GM10248 (cell line): Measurements from ENCODE around the gene DRC3.

ENCODE experiments used
- CTCF ChIA-PET: fragments of 300-600 bp; sonication (Branson Sonifier 250); formaldehyde crosslinking; extraction: SDS; loops from one replicate; lab custom pipeline; 2021; ENCODE audit warnings: antibody characterized with exemption; lab: Yijun Ruan, JAX
- POLR2A ChIA-PET: fragments of 350-650 bp; sonication (Branson Sonifier 250); formaldehyde crosslinking; extraction: SDS; loops from one replicate; lab custom pipeline; 2020; ENCODE audit warnings: antibody characterized with exemption; lab: Yijun Ruan, JAX
- DNase-seq: peaks from one replicate; pipeline ENCODE4 v3.0.0; 2012; ENCODE audit errors: extremely low spot score
- CTCF ChIP-seq: IDR thresholded peaks from 2 replicates; pipeline ENCODE4 v1.5.1; 2012; ENCODE audit warnings: mild to moderate bottlenecking, low read depth; ENCODE audit errors: extremely low read depth, missing control alignments, control extremely low read depth

DRC3 gene

GRCh38 chr17:18008496-18009268 lies 36.0 kb downstream of the DRC3 start:
- DNase-seq: no peak
- ChIA-PET POLR2A (no interaction called here), CTCF (interaction anchor here (0.9 to 2.9 kb wide), 2 partner anchors 17 to 25 kb away, joined by 4 to 7 read pairs; no protein-coding TSS in a partner anchor)
- no peak for TF ChIP-seq CTCF

DNA sequence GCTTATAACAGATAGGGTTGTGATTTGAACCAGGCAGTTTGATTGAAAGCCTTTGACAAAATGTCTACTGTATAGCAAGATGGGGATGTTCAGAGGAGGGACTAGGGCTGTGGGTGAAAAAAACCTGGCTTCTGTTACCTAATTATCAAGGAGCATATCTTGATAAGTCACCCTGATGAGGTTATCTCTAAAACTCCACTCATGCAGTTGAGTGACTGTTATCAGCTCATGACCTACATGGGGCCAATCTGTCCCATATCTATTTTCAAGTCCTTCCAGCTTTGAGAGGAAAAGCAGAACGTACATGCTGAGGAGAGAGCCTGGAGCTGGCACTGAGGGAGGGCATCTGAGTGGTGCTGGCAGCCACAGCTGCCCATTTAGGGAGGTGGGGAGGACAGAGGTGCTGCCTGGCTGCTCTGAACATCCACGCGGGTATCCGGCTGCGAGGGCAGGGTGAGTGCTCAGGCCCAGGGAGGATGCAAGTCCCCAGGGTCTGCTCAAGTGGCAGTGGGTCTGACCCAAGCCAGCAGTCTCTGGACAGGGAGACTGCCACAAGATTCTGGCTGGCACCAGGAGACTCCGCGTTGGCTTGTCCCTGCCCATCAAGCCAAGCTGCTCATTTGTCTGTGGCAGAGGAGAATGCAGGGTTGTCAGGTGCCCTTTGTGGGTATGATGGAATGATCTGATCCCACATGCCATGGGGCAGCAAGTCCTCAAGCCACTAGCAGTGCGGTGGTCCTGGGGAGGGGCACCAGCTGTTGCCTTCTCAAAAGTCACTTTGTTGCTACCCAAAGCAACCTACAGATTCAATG lies 37.2 kb downstream of the DRC3 start:
- ChIA-PET CTCF (no interaction called here), POLR2A (interaction anchor here (0.6 kb wide), 1 partner anchor 23 kb away, joined by 3 read pairs; no protein-coding TSS in a partner anchor)
- no peak for TF ChIP-seq CTCF
- no peak for DNase-seq

- ChIA-PET CTCF (interaction anchor here (0.8 to 1.1 kb wide), 2 partner anchors 14 to 22 kb away, joined by 3 read pairs; no protein-coding TSS in a partner anchor), POLR2A (no interaction called here)
- DNase-seq: no peak
- TF ChIP-seq CTCF: no peak
These were observed 38.6 kb downstream of the DRC3 start for GRCh38 chr17:18011286-18011685.

- no peak for DNase-seq
- POLR2A ChIA-PET: no interaction called here
- CTCF ChIA-PET: interaction anchor here (0.8 to 1.7 kb wide), 5 partner anchors 10 to 154 kb away, joined by 3 to 6 read pairs (median 4); no protein-coding TSS in a partner anchor
- no peak for TF ChIP-seq CTCF
These were observed 41.3 kb downstream of the DRC3 start for GRCh38 chr17:18014006-18014405.

GRCh38 chr17:18015593-18015992 lies 42.9 kb downstream of the DRC3 start:
- no peak for TF ChIP-seq CTCF
- ChIA-PET CTCF (interaction anchor here (1.1 kb wide), 1 partner anchor 21 kb away, joined by 3 read pairs; no protein-coding TSS in a partner anchor), POLR2A (no interaction called here)
- no peak for DNase-seq

- ChIA-PET POLR2A (no interaction called here), CTCF (interaction anchor here (1.1 to 1.3 kb wide), 2 partner anchors 9 to 22 kb away, joined by 3 read pairs; no protein-coding TSS in a partner anchor)
- no peak for TF ChIP-seq CTCF
- DNase-seq: no peak
These were observed 43.8 kb downstream of the DRC3 start for GRCh38 chr17:18016426-18016825.
